ENCODE data around the gene PKP1.

PKP1 gene

DNA sequence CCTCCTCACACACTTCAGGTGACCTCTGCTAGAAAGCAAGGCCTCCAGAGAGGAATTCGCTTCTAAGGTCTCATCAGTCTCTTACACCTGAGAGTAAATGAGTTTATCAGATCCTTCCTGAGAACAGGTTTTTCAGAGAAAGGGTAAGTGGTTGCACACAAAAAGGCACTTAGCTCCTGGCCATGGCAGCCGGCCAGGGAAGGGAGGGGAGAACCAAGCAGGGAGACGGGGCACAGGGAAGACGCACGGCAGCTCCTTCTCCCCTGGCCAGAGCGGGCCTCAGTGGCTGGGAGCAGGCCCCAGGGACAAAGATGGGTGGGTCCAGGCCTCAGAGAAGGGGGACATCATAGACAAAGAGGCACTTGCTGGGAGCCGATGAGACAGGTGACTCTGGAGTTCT lies 97.8 kb downstream of the PKP1 start:
- WGBS: 84% methylated on average over 7 of the region's 7 CpGs
- DNase-seq: no peak
- no peak overlapping the region for H2AFZ ChIP-seq (ENCODE audit: low read depth, low read length)

More for the DNA sequence above, 97.8 kb downstream of the PKP1 start:
- Histone ChIP-seq H3K4ac (ENCODE audit: low read depth in 1 of 2, low read length in 2 of 2) (no peak overlapping the region), H3K79me1 (replicated peaks; ENCODE audit: low read length, poor library complexity, severe bottlenecking) (no peaks in the 10 kb centered on the region), H4K8ac (ENCODE audit: low read length) (no peak overlapping the region), H3K18ac (ENCODE audit: low read depth in 1 of 2, low read length in 2 of 2) (no peak overlapping the region), H3K4me2 (ENCODE audit: low read length, poor library complexity, severe bottlenecking) (no peak overlapping the region), H3K9me3 (ENCODE audit: control insufficient read depth, low read length) (no peaks in the 10 kb centered on the region), H3K9ac (ENCODE audit: low read length) (no peak overlapping the region), H2BK120ac (ENCODE audit: low read depth, low read length) (no peak overlapping the region), H2BK12ac (ENCODE audit: low read length in 2 of 2) (no peak overlapping the region), H3K36me3 (ENCODE audit: control insufficient read depth in 1 of 2, insufficient read depth in 2 of 2, low read depth in 1 of 2, low read length in 2 of 2) (peaks cover 0 to 30% of the 10 kb centered on the region in 2 experiments), H3K23ac (ENCODE audit: low read length in 2 of 2) (no peak overlapping the region), H3K27ac (ENCODE audit: low read length, poor library complexity, severe bottlenecking) (no peak overlapping the region), H3K14ac (ENCODE audit: low read length in 2 of 2) (no peak overlapping the region), H2BK15ac (ENCODE audit: low read depth, poor library complexity, severe bottlenecking) (no peak overlapping the region), H2BK5ac (ENCODE audit: low read depth, low read length, poor library complexity, severe bottlenecking) (no peak overlapping the region), H3K4me1 (ENCODE audit: control insufficient read depth, insufficient read depth, low read depth, low read length) (peaks cover 55% of the 10 kb centered on the region), H2AK5ac (ENCODE audit: low read length, severe bottlenecking) (peak overlapping the region; percentile 14), H3K27me3 (ENCODE audit: control insufficient read depth in 1 of 2, insufficient read depth in 1 of 2, low read length in 2 of 2) (peaks cover 0 to 16% of the 10 kb centered on the region in 2 experiments), H4K91ac (ENCODE audit: low read length) (no peak overlapping the region), H3K4me3 (ENCODE audit: insufficient read depth in 1 of 2, low read depth in 1 of 2, low read length in 2 of 2) (no peak overlapping the region)
